Type B pancreatic cell (in vitro differentiated cells): Measurements from ENCODE around the gene DNA2. TPM values are rescaled to one million over a fixed set of nuclear protein-coding genes. Genes with fewer than 3 reads are reported as not detected.
A peak's percentile ranks its signal among the peaks of the same experiment; 100 is the strongest.
"Not testable (repeated sequence)": the region's sequence is repeated elsewhere in the genome, so short reads cannot be mapped to it uniquely, and the experiment has no call there.

ENCODE experiments used
- DNase-seq: peaks from one replicate; pipeline ENCODE4 v3.0.0; 2021; ENCODE audit warnings: mixed read lengths; ENCODE audit not compliant: unreplicated experiment; ENCODE audit errors: extremely low spot score
- H3K27ac Mint-ChIP-seq: 2 replicates; pipeline ENCODE4 v1.8.0; 2021; ENCODE audit warnings: mild to moderate bottlenecking, mixed read lengths
- H3K27me3 Mint-ChIP-seq: 2 replicates; pipeline ENCODE4 v1.8.0; 2021; ENCODE audit warnings: mixed read lengths
- H3K36me3 Mint-ChIP-seq: 2 replicates; pipeline ENCODE4 v1.8.0; 2021; ENCODE audit warnings: mixed read lengths
- H3K4me1 Mint-ChIP-seq: one replicate; pipeline ENCODE4 v1.8.0; 2021; ENCODE audit warnings: mixed read lengths; ENCODE audit not compliant: unreplicated experiment
- H3K4me3 Mint-ChIP-seq: 2 replicates; pipeline ENCODE4 v1.8.0; 2021; ENCODE audit warnings: mild to moderate bottlenecking, mixed read lengths
- H3K9me3 Mint-ChIP-seq: 2 replicates; pipeline ENCODE4 v1.8.0; 2021; ENCODE audit warnings: mixed read lengths
- long read RNA-seq: library from polyadenylated mRNA; unstranded; transcript quantifications from one replicate; pipeline ENCODE4 v2.0.0, GENCODE V29; 2020
- total RNA-seq: library from RNA; stranded (reverse); gene quantifications from 2 replicates; pipeline ENCODE4 v1.2.1, GENCODE V29; 2021; ENCODE audit warnings: low replicate concordance
- TF ChIP-seq, protein P1 (sequence below): fragments of 200-600 bp; sonication (generic); conservative IDR thresholded peaks from 2 replicates; pipeline ENCODE4 v1.5.0; 2021; ENCODE audit warnings: antibody characterized with exemption, mild to moderate bottlenecking

DNA2 gene, protein sequence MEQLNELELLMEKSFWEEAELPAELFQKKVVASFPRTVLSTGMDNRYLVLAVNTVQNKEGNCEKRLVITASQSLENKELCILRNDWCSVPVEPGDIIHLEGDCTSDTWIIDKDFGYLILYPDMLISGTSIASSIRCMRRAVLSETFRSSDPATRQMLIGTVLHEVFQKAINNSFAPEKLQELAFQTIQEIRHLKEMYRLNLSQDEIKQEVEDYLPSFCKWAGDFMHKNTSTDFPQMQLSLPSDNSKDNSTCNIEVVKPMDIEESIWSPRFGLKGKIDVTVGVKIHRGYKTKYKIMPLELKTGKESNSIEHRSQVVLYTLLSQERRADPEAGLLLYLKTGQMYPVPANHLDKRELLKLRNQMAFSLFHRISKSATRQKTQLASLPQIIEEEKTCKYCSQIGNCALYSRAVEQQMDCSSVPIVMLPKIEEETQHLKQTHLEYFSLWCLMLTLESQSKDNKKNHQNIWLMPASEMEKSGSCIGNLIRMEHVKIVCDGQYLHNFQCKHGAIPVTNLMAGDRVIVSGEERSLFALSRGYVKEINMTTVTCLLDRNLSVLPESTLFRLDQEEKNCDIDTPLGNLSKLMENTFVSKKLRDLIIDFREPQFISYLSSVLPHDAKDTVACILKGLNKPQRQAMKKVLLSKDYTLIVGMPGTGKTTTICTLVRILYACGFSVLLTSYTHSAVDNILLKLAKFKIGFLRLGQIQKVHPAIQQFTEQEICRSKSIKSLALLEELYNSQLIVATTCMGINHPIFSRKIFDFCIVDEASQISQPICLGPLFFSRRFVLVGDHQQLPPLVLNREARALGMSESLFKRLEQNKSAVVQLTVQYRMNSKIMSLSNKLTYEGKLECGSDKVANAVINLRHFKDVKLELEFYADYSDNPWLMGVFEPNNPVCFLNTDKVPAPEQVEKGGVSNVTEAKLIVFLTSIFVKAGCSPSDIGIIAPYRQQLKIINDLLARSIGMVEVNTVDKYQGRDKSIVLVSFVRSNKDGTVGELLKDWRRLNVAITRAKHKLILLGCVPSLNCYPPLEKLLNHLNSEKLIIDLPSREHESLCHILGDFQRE
- 10.7 and 27.6 TPM in 2 replicates for total RNA-seq
- long read RNA-seq, partial matches to known transcripts: 3 of 6 reads
- long read RNA-seq, other reads (novel, unspliced or antisense): 3 of 6 reads

DNA sequence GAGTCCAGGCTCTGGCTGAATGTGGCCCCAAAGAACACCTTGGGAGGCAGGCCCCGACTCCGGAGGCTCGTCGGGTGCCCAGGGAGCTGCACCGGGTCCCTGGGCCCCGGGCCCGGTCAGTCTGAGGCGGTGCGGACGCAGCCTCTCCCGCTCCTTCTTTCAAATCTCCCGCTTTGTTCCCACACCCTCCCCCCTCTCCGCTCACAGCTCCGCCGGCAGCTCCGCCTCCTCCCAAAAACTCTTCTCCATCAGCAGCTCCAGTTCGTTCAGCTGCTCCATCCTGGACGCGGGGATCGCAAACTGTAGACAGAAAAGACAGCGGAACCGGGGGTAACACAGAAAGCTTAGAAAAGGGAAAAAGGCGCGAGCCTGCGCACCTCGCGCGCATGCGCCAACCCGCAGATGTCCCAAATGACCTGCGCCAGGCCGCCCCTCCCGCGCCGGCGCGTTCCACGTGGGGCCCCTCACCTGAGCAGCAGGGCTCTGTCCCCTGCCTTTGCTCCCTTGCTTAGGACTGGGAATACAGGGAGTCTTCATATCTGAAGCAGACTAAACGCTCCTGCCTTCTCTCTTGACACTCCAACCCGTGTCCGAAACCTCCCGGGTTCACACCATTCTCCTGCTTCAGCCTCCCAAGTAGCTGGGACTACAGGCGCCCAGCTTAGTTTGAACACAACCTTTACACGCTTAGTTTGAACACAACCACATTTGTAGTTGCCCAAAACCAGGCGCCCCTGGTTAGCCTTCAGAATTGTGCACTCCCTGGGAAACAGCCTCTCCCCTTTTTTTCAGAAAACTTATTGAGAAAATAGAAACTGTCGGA lies at the start of gene DNA2:
Gene DNA2, minus strand, starts transcription at position 388 of the 823 bp plus-strand sequence. Its CDS starts 109 bp downstream, at position 279.
- Mint-ChIP-seq H3K4me3 (peak within 1 kb of the TSS; percentile 97), H3K9me3 (no peaks in the 10 kb centered on the region), H3K27me3 (no peaks in the 10 kb centered on the region), H3K4me1 (peaks cover 22% of the 10 kb centered on the region), H3K27ac (peak within 1 kb of the TSS; percentile 94), H3K36me3 (peaks cover 5% of the 10 kb centered on the region)
- DNase-seq: peak; percentile 88
- TF ChIP-seq, protein P1, sequence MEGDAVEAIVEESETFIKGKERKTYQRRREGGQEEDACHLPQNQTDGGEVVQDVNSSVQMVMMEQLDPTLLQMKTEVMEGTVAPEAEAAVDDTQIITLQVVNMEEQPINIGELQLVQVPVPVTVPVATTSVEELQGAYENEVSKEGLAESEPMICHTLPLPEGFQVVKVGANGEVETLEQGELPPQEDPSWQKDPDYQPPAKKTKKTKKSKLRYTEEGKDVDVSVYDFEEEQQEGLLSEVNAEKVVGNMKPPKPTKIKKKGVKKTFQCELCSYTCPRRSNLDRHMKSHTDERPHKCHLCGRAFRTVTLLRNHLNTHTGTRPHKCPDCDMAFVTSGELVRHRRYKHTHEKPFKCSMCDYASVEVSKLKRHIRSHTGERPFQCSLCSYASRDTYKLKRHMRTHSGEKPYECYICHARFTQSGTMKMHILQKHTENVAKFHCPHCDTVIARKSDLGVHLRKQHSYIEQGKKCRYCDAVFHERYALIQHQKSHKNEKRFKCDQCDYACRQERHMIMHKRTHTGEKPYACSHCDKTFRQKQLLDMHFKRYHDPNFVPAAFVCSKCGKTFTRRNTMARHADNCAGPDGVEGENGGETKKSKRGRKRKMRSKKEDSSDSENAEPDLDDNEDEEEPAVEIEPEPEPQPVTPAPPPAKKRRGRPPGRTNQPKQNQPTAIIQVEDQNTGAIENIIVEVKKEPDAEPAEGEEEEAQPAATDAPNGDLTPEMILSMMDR: no peak

DNA sequence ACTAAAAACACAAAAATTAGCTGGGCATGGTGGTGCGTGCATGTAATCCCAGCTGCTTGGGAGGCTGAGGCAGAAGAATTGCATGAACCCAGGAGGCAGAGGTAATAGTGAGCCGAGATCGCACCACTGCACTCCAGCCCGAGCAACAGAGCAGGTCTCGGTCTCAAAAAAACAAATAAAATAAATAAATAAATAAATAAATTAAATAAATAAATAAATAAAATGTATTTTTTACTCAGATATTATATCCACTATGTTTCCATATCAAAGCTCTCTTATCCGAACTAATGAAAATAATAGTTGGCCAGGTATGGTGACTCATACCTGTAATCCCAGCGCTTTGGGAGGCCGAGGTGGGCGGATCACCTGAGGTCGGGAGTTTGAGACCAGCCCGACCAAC lies 46.8 kb upstream of the DNA2 start:
- not testable (repeated sequence) for H3K4me1 Mint-ChIP-seq, H3K27ac Mint-ChIP-seq, H3K36me3 Mint-ChIP-seq, H3K9me3 Mint-ChIP-seq, DNase-seq, H3K4me3 Mint-ChIP-seq, H3K27me3 Mint-ChIP-seq

DNA sequence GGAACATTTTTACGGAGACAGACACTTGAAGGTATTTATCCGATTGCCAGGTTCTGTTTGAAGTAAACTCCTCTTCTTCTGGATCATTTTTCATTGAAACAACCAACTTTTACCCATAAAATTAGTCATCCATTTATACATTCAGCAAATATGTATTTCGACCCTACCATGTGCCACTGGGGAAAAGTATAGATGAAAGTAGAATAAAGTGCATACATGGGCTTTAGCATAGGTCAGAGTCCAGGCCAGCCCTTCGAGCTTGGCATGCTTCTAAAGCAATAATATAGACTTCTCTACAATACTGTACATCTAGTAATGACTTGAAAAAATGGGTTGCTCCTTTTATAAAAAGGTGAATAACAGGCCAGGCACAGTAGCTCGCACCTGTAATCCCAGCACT lies 45.4 kb upstream of the DNA2 start:
- peaks cover 3% of the 10 kb centered on the region for H3K36me3 Mint-ChIP-seq
- peaks cover 5% of the 10 kb centered on the region for H3K4me1 Mint-ChIP-seq
- TF ChIP-seq, protein P1: no peak
- peak overlapping the region; percentile 33 for H3K27ac Mint-ChIP-seq
- no peaks in the 10 kb centered on the region for H3K9me3 Mint-ChIP-seq
- no peak overlapping the region for H3K4me3 Mint-ChIP-seq
- H3K27me3 Mint-ChIP-seq: no peaks in the 10 kb centered on the region
- DNase-seq: no peak

DNA sequence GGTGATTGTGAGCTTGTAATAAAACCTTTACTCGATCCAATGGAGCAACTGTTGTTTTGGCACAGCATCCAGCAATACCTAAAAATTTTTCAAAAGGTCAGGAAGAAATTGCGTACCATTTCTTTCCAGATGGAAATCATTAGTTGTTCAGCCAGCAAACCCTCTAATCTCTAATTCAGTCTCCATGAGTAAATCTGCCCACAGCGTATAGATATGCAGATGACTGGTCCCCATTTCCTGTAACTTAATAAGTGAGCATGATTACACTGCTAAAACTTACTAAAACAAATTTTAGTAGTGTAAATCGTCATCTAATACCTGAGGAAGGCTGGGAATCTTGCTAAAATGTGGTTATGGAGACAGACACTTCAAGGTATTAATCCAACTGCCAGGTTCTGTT lies 45.0 kb upstream of the DNA2 start:
- DNase-seq: no peak
- peaks cover 5% of the 10 kb centered on the region for H3K4me1 Mint-ChIP-seq
- H3K36me3 Mint-ChIP-seq: no peaks in the 10 kb centered on the region
- peak overlapping the region; percentile 33 for H3K27ac Mint-ChIP-seq
- H3K9me3 Mint-ChIP-seq: no peaks in the 10 kb centered on the region
- TF ChIP-seq, protein P1: no peak
- no peaks in the 10 kb centered on the region for H3K27me3 Mint-ChIP-seq
- no peak overlapping the region for H3K4me3 Mint-ChIP-seq

DNA sequence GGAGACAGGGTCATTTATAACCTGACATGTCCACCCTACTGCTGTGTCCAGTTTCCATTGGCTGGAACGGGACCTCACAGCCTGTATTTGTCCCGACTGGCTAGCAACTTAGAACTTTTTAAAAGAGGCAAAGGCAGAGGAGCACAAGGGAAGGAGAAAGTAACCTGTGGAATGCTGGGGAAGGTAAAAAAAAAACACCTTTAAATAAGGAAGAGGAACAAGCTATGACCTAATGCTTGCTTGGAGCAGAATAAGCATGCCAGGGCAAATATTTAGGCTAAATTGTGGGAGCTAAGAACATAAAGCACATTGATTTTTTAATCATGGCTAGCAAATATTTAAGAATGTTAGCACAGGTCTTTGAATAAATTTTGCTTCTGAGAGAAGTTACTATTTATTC lies 44.4 kb upstream of the DNA2 start:
- H3K36me3 Mint-ChIP-seq, H3K27me3 Mint-ChIP-seq, H3K9me3 Mint-ChIP-seq, H3K4me1 Mint-ChIP-seq, DNase-seq, H3K4me3 Mint-ChIP-seq: not testable (repeated sequence)
- peak overlapping the region; percentile 37 for H3K27ac Mint-ChIP-seq

DNA sequence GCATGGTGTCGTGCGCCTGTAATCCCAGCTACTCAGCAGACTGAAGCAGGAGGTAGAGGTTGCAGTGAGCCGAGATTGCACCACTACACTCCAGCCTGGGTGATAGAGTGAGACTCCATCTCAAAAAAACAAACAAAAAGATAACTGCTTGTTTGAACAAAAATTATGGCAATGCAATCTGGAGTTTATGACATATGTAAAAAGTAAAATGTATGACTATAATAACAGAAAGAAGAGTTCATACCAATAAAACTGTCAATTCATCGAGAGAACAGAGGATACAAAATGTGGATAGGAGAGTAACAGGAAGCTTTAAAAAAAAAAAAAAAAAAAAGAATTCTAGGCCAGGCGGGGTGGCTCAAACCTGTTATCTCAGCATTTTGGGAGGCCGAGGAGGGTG lies 36.3 kb upstream of the DNA2 start:
- Mint-ChIP-seq H3K27me3 (no peaks in the 10 kb centered on the region), H3K9me3 (no peaks in the 10 kb centered on the region), H3K27ac (no peak overlapping the region), H3K4me3 (no peak overlapping the region), H3K4me1 (no peaks in the 10 kb centered on the region), H3K36me3 (no peaks in the 10 kb centered on the region)
- TF ChIP-seq, protein P1: no peak
- no peak for DNase-seq
